GM12875 (cell line): ENCODE data around the gene CCDC171.

Source experiments
- H3K4me3 ChIP-seq: one replicate; pipeline ENCODE4 v1.5.1; 2011; ENCODE audit warnings: low read depth, low read length, control low read depth
- CTCF ChIP-seq: IDR thresholded peaks from 2 replicates; pipeline ENCODE4 v1.5.1; 2011; ENCODE audit warnings: low read depth, mild to moderate bottlenecking, control low read depth, inconsistent platforms, low read length, moderate library complexity, borderline replicate concordance; ENCODE audit not compliant: insufficient read depth

The CCDC171 gene

GRCh38 chr9:15720861-15721260 is 168.0 kb downstream of the CCDC171 start:
- H3K4me3 ChIP-seq = no peak overlapping the region
- no peak for TF ChIP-seq CTCF

- H3K4me3 ChIP-seq = no peak overlapping the region
- no peak for TF ChIP-seq CTCF
Measured at GRCh38 chr9:15722888-15723287, 170.0 kb downstream of the CCDC171 start.

- no peak overlapping the region for H3K4me3 ChIP-seq
- TF ChIP-seq CTCF = no peak
Measured at GRCh38 chr9:15724016-15724415, 171.2 kb downstream of the CCDC171 start.

GRCh38 chr9:15724612-15725011 is 171.8 kb downstream of the CCDC171 start:
- no peak overlapping the region for H3K4me3 ChIP-seq
- TF ChIP-seq CTCF = no peak

GRCh38 chr9:15725953-15726352 is 173.1 kb downstream of the CCDC171 start:
- no peak overlapping the region for H3K4me3 ChIP-seq
- no peak for TF ChIP-seq CTCF

- no peak for TF ChIP-seq CTCF
- no peak overlapping the region for H3K4me3 ChIP-seq
Measured at GRCh38 chr9:15729507-15729906, 176.7 kb downstream of the CCDC171 start.

- no peak overlapping the region for H3K4me3 ChIP-seq
- no peak for TF ChIP-seq CTCF
Measured at GRCh38 chr9:15735083-15735857, 182.4 kb downstream of the CCDC171 start.
